OCI-LY3 (cell line): ENCODE measurements around the gene ASB5.

Source experiments
- H2AFZ ChIP-seq: fragments of 200-600, 300-600 bp; shearing (Covaris generic); 2 replicates; pipeline ENCODE4 v1.6.0; 2014; ENCODE audit warnings: antibody characterized with exemption, low read depth, low read length
- H3K27ac ChIP-seq: fragments of 200-600, 300-600 bp; sonication (generic); 2 replicates; pipeline ENCODE4 v1.5.1; 2014; ENCODE audit warnings: mild to moderate bottlenecking, low read length, moderate library complexity, mixed read lengths
- H3K27me3 ChIP-seq: fragments of 200-600, 300-600 bp; sonication (generic); 2 replicates; pipeline ENCODE4 v1.6.1; 2014; ENCODE audit warnings: low read depth, low read length, mixed read lengths
- H3K36me3 ChIP-seq: fragments of 200-600, 300-600 bp; sonication (generic); replicated peaks from 2 replicates; pipeline ENCODE3; 2014; ENCODE audit warnings: low read depth, low read length, mixed read lengths
- H3K4me1 ChIP-seq: fragments of 300-600, 200-600 bp; sonication (generic); 2 replicates; pipeline ENCODE4 v1.6.1; 2014; ENCODE audit warnings: low read length, mixed read lengths
- H3K4me2 ChIP-seq: fragments of 200-600, 300-600 bp; sonication (generic); 2 replicates; pipeline ENCODE4 v1.6.1; 2014; ENCODE audit warnings: low read length, mixed read lengths
- H3K4me3 ChIP-seq: fragments of 300-600, 200-600 bp; sonication (generic); 2 replicates; pipeline ENCODE4 v1.5.1; 2014; ENCODE audit warnings: antibody characterized with exemption, mild to moderate bottlenecking, low read length, moderate library complexity
- H3K79me2 ChIP-seq: fragments of 300-600, 200-600 bp; shearing (Covaris generic); 2 replicates; pipeline ENCODE4 v1.6.1; 2014; ENCODE audit warnings: mild to moderate bottlenecking, low read length, mixed read lengths
- H3K9ac ChIP-seq: fragments of 300-600, 200-600 bp; shearing (Covaris generic); 2 replicates; pipeline ENCODE4 v1.6.0; 2014; ENCODE audit warnings: mild to moderate bottlenecking, low read length, moderate library complexity
- H3K9me3 ChIP-seq: fragments of 200-600, 300-600 bp; shearing (Covaris generic); 2 replicates; pipeline ENCODE4 v1.6.1; 2014; ENCODE audit warnings: low read length, mixed read lengths; ENCODE audit not compliant: insufficient read depth
- H4K20me1 ChIP-seq: fragments of 200-600, 300-600 bp; sonication (generic); 2 replicates; pipeline ENCODE4 v1.6.1; 2016; ENCODE audit warnings: low read length, mixed read lengths; ENCODE audit not compliant: insufficient read depth
- EZH2phosphoT487 ChIP-seq: fragments of 200-600 bp; shearing (Covaris generic); IDR thresholded peaks from 2 replicates; pipeline ENCODE4 v1.6.1; 2018; ENCODE audit warnings: antibody characterized with exemption, mixed run types, low read depth
- TF ChIP-seq, protein P1 (sequence below): fragments of 200-600, 300-600 bp; sonication (generic); IDR thresholded peaks from 2 replicates; pipeline ENCODE4 v1.5.1; 2014; ENCODE audit warnings: antibody characterized with exemption, low read length, low read depth

The ASB5 gene, protein sequence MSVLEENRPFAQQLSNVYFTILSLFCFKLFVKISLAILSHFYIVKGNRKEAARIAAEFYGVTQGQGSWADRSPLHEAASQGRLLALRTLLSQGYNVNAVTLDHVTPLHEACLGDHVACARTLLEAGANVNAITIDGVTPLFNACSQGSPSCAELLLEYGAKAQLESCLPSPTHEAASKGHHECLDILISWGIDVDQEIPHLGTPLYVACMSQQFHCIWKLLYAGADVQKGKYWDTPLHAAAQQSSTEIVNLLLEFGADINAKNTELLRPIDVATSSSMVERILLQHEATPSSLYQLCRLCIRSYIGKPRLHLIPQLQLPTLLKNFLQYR

DNA sequence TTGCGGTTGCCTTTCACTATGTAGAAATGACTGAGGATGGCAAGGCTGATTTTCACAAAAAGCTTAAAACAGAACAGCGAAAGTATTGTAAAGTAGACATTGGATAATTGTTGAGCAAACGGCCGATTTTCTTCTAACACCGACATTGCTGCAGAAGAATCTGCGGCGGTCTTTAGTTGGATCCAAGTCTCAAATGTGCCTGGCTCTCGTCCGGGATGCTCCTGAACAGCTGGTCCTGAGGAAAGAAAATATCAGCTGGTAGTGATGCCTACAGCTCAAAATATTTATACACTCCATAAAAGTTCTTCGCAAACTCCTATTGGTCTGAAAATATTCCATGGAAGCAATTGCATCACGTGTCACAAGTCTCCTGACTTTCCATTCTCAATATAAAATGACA is at the start of gene ASB5:
Gene ASB5 (minus strand): TSS at position 260 of the 400 bp plus-strand sequence. CDS start 114 bp downstream, at position 146.
- peaks cover 10% of the 10 kb centered on the region for H3K27me3 ChIP-seq
- H2AFZ ChIP-seq = no peak within 1 kb of the TSS
- no peak within 1 kb of the TSS for H3K4me3 ChIP-seq
- TF ChIP-seq EZH2phosphoT487 = no peak
- TF ChIP-seq, protein P1, sequence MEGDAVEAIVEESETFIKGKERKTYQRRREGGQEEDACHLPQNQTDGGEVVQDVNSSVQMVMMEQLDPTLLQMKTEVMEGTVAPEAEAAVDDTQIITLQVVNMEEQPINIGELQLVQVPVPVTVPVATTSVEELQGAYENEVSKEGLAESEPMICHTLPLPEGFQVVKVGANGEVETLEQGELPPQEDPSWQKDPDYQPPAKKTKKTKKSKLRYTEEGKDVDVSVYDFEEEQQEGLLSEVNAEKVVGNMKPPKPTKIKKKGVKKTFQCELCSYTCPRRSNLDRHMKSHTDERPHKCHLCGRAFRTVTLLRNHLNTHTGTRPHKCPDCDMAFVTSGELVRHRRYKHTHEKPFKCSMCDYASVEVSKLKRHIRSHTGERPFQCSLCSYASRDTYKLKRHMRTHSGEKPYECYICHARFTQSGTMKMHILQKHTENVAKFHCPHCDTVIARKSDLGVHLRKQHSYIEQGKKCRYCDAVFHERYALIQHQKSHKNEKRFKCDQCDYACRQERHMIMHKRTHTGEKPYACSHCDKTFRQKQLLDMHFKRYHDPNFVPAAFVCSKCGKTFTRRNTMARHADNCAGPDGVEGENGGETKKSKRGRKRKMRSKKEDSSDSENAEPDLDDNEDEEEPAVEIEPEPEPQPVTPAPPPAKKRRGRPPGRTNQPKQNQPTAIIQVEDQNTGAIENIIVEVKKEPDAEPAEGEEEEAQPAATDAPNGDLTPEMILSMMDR = no peak
- no peaks in the 10 kb centered on the region for H3K9me3 ChIP-seq
- H3K9ac ChIP-seq = no peak within 1 kb of the TSS
- H4K20me1 ChIP-seq = no peaks in the 10 kb centered on the region
- H3K36me3 ChIP-seq = no peaks in the 10 kb centered on the region
- no peaks in the 10 kb centered on the region for H3K79me2 ChIP-seq
- no peak within 1 kb of the TSS for H3K4me2 ChIP-seq
- H3K27ac ChIP-seq = no peak within 1 kb of the TSS
- peaks cover 6% of the 10 kb centered on the region; the same call in 1 of the 2 replicates for H3K4me1 ChIP-seq

DNA sequence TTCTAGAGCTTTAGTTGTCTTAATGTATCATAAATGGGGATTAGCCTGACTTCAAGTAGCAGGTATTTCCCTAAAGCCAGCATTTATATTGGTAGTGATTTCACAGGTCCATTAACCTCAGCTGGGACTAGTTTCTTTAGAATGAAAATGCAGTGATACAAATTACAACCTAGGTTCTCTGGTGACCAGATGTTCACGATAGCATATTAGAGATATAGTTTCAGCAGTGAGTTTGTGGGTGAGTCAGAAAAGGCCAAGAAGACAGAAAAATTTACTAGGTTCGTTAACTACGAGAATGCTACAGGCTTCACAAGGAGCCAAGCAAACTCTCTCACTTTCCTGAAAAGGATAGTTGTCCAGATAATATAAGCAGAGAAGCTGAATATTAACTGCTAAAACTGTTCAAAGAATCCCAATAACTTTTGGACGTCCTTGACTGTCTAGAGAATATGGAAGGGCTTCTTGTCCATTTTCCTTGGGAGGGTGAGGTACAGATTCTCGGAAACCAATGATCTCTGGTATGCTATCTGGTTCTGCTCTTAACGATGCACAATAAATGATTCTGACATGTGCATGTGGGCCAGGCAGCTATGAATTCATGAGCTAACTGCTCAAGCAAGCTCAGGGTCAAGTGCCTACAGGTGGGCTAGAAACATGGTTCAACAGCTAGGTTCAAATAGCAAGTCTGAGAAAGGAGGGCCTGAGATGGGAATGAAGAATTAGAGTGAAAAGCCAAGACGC is 44.7 kb upstream of the ASB5 start:
- Histone ChIP-seq H2AFZ (no peak overlapping the region), H3K36me3 (no peaks in the 10 kb centered on the region), H3K9ac (no peak overlapping the region), H3K4me3 (no peak overlapping the region), H3K79me2 (0 out of 2 replicates have a peak, but pooled peaks cover 2% of the 10 kb centered on the region), H3K27me3 (no peaks in the 10 kb centered on the region), H3K4me2 (no peak overlapping the region), H4K20me1 (no peaks in the 10 kb centered on the region), H3K9me3 (no peaks in the 10 kb centered on the region), H3K27ac (no peak overlapping the region), H3K4me1 (peaks cover 22% of the 10 kb centered on the region)
- no peak for TF ChIP-seq EZH2phosphoT487
- TF ChIP-seq, protein P1 = no peak

DNA sequence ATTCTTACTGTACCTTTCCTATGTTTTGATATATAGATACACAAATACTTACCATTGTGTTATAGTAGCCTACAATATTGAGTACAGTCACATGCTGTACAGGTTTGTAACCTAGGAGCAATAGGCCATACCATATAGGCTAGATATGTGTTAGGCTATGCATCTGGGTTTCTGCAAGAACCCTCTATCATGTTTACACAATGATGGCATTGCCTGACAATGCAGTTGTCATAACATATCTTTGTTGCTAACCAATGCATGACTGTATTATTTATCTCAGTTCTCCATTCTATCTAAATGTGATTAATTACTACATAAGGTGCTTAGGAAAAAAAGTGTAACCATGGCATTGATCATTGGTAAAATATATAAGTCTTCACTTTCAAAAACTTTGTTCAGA is 40.8 kb upstream of the ASB5 start:
- Histone ChIP-seq H3K27me3 (no peaks in the 10 kb centered on the region), H3K36me3 (no peaks in the 10 kb centered on the region), H3K79me2 (no peaks in the 10 kb centered on the region), H3K9ac (no peak overlapping the region), H4K20me1 (no peaks in the 10 kb centered on the region), H2AFZ (no peak overlapping the region), H3K9me3 (no peaks in the 10 kb centered on the region), H3K27ac (peak overlapping the region; percentile 71), H3K4me3 (no peak overlapping the region), H3K4me2 (peak overlapping the region; percentile 67), H3K4me1 (peaks cover 36% of the 10 kb centered on the region)
- TF ChIP-seq, protein P1 = no peak
- no peak for TF ChIP-seq EZH2phosphoT487

DNA sequence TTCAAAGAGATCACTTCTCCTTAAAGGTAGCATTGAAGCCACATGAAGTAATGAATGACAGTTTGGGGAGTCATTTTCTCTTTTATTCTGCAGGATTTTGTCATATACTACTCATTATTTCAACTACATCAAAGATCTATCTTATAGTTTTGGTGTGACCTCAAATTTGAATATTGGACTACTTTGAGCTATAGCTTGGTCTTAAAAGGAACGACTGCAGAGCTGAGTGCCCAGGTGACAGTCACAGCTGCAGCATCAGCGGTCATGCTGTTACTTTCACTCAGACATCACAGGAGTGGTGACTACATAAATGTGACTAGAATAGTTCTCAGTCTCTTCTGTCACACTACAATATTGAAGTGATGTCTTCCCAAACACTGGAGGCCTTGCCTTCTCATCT is 40.0 kb upstream of the ASB5 start:
- no peak for TF ChIP-seq EZH2phosphoT487
- TF ChIP-seq, protein P1 = no peak
- Histone ChIP-seq H3K79me2 (no peaks in the 10 kb centered on the region), H3K36me3 (no peaks in the 10 kb centered on the region), H3K27me3 (no peaks in the 10 kb centered on the region), H3K4me1 (peaks cover 36% of the 10 kb centered on the region), H2AFZ (no peak overlapping the region), H3K9me3 (no peaks in the 10 kb centered on the region), H3K4me3 (peak overlapping the region; percentile 43), H3K9ac (peak overlapping the region; percentile 42), H3K27ac (peak overlapping the region; percentile 71), H4K20me1 (no peaks in the 10 kb centered on the region), H3K4me2 (peak overlapping the region; percentile 67)
